Osteocyte (in vitro differentiated cells): ENCODE data around the gene ST3GAL5. TPM values are rescaled to one million over a fixed set of nuclear protein-coding genes. Genes with fewer than 3 reads are reported as not detected.
A peak's percentile ranks its signal among the peaks of the same experiment; 100 is the strongest.

Experiments used
- DNase-seq: peaks from one replicate; pipeline ENCODE4 v3.0.0; 2021; ENCODE audit warnings: mixed read lengths; ENCODE audit not compliant: unreplicated experiment; ENCODE audit errors: extremely low spot score
- H3K27ac Mint-ChIP-seq: one replicate; pipeline ENCODE4 v1.8.0; 2021; ENCODE audit warnings: mild to moderate bottlenecking, mixed read lengths; ENCODE audit not compliant: unreplicated experiment
- H3K27me3 Mint-ChIP-seq: one replicate; pipeline ENCODE4 v1.8.0; 2021; ENCODE audit warnings: mixed read lengths; ENCODE audit not compliant: unreplicated experiment
- H3K36me3 Mint-ChIP-seq: one replicate; pipeline ENCODE4 v1.8.0; 2021; ENCODE audit warnings: mixed read lengths; ENCODE audit not compliant: unreplicated experiment
- H3K4me1 Mint-ChIP-seq: one replicate; pipeline ENCODE4 v1.8.0; 2021; ENCODE audit warnings: mixed read lengths; ENCODE audit not compliant: unreplicated experiment
- H3K4me3 Mint-ChIP-seq: one replicate; pipeline ENCODE4 v1.8.0; 2021; ENCODE audit warnings: mild to moderate bottlenecking, moderate library complexity, mixed read lengths; ENCODE audit not compliant: unreplicated experiment
- H3K9me3 Mint-ChIP-seq: one replicate; pipeline ENCODE4 v1.8.0; 2021; ENCODE audit warnings: mixed read lengths; ENCODE audit not compliant: unreplicated experiment
- total RNA-seq: library from RNA; stranded (reverse); gene quantifications from 2 replicates; pipeline ENCODE4 v1.2.1, GENCODE V29; 2021
- TF ChIP-seq, protein P1 (sequence below): fragments of 200-600 bp; sonication (generic); IDR thresholded peaks from 2 replicates; pipeline ENCODE4 v1.5.0; 2021; ENCODE audit warnings: antibody characterized with exemption, mild to moderate bottlenecking, moderate library complexity

ST3GAL5 gene
- total RNA-seq, 1 donor from 2014 or later = 42.2 TPM

- Mint-ChIP-seq H3K4me3 (no peak overlapping the region), H3K27ac (no peak overlapping the region), H3K27me3 (no peaks in the 10 kb centered on the region), H3K4me1 (peaks cover 25% of the 10 kb centered on the region), H3K9me3 (no peaks in the 10 kb centered on the region), H3K36me3 (peaks cover 25% of the 10 kb centered on the region)
- no peak for DNase-seq
- TF ChIP-seq, protein P1, sequence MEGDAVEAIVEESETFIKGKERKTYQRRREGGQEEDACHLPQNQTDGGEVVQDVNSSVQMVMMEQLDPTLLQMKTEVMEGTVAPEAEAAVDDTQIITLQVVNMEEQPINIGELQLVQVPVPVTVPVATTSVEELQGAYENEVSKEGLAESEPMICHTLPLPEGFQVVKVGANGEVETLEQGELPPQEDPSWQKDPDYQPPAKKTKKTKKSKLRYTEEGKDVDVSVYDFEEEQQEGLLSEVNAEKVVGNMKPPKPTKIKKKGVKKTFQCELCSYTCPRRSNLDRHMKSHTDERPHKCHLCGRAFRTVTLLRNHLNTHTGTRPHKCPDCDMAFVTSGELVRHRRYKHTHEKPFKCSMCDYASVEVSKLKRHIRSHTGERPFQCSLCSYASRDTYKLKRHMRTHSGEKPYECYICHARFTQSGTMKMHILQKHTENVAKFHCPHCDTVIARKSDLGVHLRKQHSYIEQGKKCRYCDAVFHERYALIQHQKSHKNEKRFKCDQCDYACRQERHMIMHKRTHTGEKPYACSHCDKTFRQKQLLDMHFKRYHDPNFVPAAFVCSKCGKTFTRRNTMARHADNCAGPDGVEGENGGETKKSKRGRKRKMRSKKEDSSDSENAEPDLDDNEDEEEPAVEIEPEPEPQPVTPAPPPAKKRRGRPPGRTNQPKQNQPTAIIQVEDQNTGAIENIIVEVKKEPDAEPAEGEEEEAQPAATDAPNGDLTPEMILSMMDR = no peak
Observed at GRCh38 chr2:85862426-85862825, 26.4 kb downstream of the ST3GAL5 start.

DNA sequence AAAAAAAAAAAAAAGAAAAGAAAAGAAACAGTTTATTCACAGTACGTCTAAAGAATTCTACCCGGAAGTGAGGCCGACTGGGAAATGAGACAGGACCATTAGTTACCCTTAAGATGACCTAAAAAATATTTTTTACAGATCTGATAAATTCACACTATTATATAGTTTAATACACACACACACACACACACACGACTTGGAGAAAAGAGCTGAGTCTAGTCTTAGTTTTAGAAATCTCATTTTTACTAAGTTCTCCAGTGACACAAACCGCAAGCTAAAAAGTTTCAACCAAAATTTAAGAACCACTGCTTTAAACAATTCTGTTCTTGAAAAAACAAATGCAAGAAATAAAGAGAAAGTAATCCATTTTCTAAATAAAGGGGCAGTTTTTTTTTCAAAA, 27.1 kb downstream of the ST3GAL5 start:
- no peak for DNase-seq
- no peak overlapping the region for H3K4me3 Mint-ChIP-seq
- no peaks in the 10 kb centered on the region for H3K27me3 Mint-ChIP-seq

GRCh38 chr2:85861180-85861579, 27.6 kb downstream of the ST3GAL5 start:
- TF ChIP-seq, protein P1 = no peak
- Mint-ChIP-seq H3K36me3 (peaks cover 23% of the 10 kb centered on the region), H3K27ac (peak overlapping the region; percentile 57), H3K9me3 (no peaks in the 10 kb centered on the region), H3K4me1 (peaks cover 22% of the 10 kb centered on the region), H3K4me3 (no peak overlapping the region), H3K27me3 (no peaks in the 10 kb centered on the region)
- DNase-seq = no peak

More for the DNA sequence above, 27.1 kb downstream of the ST3GAL5 start:
- no peaks in the 10 kb centered on the region for H3K9me3 Mint-ChIP-seq
- peaks cover 25% of the 10 kb centered on the region for H3K4me1 Mint-ChIP-seq
- TF ChIP-seq, protein P1 = no peak
- peaks cover 23% of the 10 kb centered on the region for H3K36me3 Mint-ChIP-seq
- peak overlapping the region; percentile 57 for H3K27ac Mint-ChIP-seq

DNA sequence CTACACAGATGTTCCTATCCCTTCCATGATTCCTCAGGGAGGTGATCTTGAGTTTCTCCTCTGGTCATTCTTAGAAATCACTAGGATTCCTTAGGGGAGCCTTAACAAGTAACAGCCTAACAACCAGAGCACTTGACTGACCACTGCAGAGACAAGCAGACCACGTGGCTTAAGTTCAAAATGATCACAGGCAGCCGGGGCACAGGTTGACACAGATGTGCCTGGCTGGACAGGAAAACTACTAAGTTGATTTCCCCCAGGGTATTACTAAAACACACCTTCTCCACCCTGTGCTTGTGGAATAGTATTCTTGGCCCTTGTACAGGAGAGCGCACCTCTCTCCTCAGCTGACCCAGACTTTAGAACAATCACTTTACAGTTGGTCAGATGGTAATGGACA, 29.9 kb downstream of the ST3GAL5 start:
- H3K36me3 Mint-ChIP-seq = peaks cover 35% of the 10 kb centered on the region
- peak; percentile 15 for DNase-seq
- H3K27me3 Mint-ChIP-seq = no peaks in the 10 kb centered on the region
- peaks cover 15% of the 10 kb centered on the region for H3K4me1 Mint-ChIP-seq
- no peak overlapping the region for H3K27ac Mint-ChIP-seq
- no peaks in the 10 kb centered on the region for H3K9me3 Mint-ChIP-seq
- TF ChIP-seq, protein P1 = no peak
- no peak overlapping the region for H3K4me3 Mint-ChIP-seq

DNA sequence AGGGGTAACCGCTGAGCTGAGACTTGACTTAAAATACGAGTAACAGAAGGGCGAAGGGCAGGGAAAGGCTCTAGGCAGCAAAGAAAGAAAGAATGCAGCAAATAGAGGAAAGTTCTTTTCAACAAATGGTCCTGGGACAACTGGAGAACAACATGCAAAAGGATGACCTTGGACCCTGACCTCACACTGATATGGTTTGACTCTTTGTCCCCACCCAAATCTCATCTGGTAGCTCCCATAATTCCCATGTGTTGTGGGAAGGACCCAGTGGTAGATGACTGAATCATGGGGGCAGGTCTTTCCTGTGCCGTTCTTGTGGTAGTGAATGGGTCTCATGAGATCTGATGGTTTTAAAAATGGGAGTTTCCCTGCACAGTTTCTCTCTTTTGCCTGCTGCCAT, 33.9 kb downstream of the ST3GAL5 start:
- Mint-ChIP-seq H3K36me3 (peaks cover 36% of the 10 kb centered on the region), H3K27ac (no peak overlapping the region), H3K27me3 (no peaks in the 10 kb centered on the region), H3K9me3 (no peaks in the 10 kb centered on the region), H3K4me3 (no peak overlapping the region), H3K4me1 (peaks cover 7% of the 10 kb centered on the region)
- peak; percentile 21 for DNase-seq
- TF ChIP-seq, protein P1 = no peak
